Colon (tissue), 2 donors: ENCODE results near the gene PCSK7.
"Not testable (repeated sequence)": the region's sequence is repeated elsewhere in the genome, so short reads cannot be mapped to it uniquely, and the experiment has no call there.

Source experiments
- FAIRE-seq: peaks from 2 replicates; lab custom pipeline; 2012; peaks lifted over from hg19 to GRCh38; lab: Jason Lieb, UNC
- donor health status: control.
- donor health status: control.

The PCSK7 gene

GRCh38 chr11:117231842-117232091, at the start of gene PCSK7:
PCSK7 (minus strand) TSS chr11:117232073; CDS start chr11:117229844, 2,229 bp downstream.
- no peak for FAIRE-seq

GRCh38 chr11:117281159-117281558, 49.3 kb upstream of the PCSK7 start:
- FAIRE-seq: no peak

GRCh38 chr11:117279711-117280376, 48.0 kb upstream of the PCSK7 start:
- no peak for FAIRE-seq

DNA sequence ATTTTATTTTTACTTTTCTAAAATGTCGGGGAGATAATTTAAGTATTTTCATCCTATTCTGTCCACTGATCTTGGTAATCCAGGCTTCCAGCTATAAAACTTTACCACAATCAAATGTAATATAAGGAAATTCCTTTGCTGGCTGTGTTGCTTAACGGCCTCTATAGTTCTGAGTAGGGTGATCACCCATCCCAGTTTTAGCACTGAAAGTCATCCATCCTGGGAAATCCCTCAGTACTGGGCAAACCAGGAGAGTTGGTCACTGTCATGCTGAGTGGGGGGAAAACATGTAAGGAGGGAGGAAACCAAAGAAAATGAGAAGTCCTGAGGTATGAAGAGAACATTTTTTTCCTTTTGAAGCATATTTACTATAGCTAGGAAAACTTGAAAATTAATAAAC, 46.5 kb upstream of the PCSK7 start:
- FAIRE-seq: no peak

DNA sequence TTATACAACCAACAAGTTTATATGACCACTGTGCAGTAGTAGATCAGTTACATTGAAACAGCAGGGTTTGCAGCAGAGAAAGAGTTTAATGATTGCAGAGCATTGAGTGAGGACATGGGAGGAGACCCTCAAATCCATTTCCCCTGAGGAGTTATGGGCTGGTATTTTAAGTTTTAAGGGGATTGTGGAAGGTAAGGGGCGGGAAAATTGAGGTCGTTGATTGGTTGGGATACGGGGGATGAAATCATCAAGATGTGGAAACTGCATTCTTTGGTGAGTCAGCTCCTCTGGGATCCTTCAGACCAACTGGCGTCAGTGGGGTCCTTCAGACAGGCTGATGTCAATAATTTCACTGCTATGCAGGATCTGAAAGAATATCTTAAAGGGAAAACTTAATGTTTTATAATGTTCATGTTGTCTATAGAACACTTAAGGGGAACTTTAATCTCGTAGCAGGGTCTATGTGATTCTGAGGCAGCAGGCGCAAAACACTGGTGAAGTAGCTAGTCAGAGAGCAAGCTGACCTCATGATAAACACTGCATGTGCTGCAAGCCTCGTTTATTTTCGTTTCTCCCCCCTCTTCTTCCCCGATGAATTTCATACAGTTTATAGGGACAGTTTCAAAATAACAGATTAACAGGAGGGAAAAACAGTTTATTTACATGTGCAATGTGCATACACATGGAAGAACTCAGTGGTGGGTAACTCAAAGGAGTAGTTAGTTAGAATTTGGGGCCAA, 41.8 kb upstream of the PCSK7 start:
- FAIRE-seq: no peak

- not testable (repeated sequence) for FAIRE-seq
Observed at GRCh38 chr11:117272175-117272574, 40.3 kb upstream of the PCSK7 start.

GRCh38 chr11:117271208-117271607, 39.3 kb upstream of the PCSK7 start:
- no peak for FAIRE-seq

DNA sequence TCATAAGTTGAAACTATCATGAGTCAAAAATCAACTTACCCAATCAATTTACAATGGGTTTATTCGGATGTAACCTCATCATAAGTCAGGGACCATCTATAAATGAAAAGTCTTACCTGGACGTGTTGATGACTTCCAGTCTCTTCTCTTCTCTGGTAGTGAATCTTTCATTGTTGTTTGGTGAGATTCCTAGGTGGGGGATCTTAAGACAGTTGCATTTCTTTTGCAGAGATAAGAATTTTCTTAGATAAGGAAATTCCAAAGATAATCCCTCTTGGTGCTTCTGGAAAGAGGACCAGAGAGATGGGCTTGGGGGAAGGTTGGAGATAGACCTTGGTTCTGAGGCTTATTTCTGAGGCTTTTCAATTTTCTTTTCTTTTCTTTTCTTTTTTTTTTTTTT, 38.0 kb upstream of the PCSK7 start:
- FAIRE-seq: no peak

DNA sequence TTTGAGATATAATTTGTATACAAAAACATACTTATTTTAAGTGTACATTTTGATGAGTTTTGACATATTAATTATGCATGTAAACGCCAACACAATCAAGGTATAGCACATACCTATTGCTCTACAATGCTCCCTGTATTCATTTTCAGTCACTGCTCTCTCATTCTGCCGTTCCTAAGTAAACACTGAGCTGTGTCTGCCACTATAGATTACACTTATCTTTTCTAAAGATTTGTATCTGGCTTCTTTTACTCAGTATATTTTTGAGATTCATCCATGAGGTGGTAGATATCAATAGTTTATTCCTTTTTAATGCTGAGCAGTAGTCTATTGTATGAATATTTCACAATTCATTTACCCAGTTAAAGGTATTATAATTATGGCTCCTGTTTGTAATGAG, 33.9 kb upstream of the PCSK7 start:
- no peak for FAIRE-seq

DNA sequence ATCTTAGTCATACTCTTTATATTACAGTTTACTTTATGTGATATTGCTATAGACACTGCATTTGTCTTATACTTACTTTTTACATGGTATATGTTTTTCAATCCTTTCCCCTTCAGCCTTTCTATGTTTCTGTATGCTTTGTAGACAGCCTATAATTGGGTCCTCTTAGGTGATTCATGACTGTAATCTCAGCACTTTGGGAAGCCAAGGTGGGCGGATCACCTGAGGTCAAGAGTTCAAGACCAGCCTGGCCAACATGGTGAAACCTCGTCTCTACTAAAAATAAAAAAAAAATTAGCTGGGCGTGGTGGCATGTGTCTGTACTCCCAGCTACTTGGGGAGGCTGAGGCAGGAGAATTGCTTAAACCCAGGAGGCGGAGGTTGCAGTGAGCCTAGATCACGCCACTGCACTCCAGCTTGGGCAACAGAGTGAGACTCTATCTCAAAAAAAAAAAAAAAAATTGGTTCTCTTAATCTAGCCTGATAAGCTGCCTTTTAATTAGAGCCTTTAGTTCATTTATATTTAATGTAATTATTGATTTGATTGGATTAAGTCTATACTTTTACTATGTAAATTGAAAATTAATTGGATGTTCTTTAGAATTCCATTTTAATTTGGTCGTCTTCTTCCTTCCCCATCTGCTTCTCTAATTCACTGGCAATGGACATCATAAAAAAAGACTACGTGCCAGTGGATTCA, 32.9 kb upstream of the PCSK7 start:
- FAIRE-seq: not testable (repeated sequence)

DNA sequence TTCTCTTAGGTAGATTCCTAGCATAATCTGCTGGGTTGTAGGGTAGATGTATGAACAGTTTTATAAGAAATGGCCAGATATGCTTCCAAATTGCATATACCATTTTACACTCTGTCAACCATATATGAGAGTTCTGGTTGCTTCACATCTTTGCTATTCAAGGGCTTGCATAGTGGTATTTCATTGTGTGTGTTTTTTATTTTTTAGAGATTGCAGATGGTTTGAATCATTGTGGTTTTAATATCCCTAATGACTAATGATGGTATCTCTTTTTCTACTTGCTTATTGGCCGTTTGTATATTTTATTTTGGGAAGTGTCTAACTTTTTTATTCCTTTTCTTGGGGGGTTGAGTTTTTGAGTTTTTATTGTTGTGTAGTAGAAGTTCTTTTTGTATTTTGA, 27.5 kb upstream of the PCSK7 start:
- FAIRE-seq: no peak

DNA sequence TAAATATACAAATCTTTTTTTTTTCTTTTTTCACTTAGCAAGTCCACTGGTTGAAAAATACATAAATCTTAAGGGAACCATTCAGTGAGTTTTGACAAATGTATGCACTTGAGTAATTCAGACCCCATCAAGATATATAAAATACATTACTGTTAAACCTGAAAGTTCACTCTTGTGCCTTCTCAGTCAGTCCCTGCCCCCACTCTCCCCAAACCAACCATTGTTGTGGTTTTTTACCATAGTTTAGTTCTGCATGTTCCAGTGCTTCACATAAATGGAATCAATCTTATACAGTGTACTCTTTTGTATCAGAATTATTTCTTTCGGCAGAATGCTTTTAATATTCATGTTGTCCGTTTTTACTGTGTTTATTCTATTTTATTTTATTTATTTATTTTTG, 26.7 kb upstream of the PCSK7 start:
- no peak for FAIRE-seq

- no peak for FAIRE-seq
Observed at GRCh38 chr11:117256573-117256972, 24.7 kb upstream of the PCSK7 start.

GRCh38 chr11:117255966-117256365, 24.1 kb upstream of the PCSK7 start:
- FAIRE-seq: no peak

DNA sequence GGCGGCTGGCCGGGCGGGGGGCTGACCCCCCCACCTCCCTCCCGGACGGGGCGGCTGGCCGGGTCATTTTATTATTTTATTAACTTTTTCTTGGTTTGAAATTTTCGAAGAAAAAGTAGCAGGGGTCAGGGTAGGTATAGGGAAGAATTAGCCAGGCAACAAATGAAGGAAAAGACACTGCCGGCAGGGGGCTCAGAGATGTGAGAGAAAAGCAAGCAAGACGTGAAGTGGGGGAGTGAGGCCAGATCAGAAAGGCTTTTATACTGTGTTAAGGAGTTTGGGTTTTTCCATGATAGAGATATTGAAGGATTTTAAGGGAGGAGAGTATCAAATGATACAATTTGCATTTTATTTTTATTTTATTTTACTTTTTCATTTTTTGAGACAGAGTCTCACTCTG, 19.6 kb upstream of the PCSK7 start:
- FAIRE-seq: no peak

DNA sequence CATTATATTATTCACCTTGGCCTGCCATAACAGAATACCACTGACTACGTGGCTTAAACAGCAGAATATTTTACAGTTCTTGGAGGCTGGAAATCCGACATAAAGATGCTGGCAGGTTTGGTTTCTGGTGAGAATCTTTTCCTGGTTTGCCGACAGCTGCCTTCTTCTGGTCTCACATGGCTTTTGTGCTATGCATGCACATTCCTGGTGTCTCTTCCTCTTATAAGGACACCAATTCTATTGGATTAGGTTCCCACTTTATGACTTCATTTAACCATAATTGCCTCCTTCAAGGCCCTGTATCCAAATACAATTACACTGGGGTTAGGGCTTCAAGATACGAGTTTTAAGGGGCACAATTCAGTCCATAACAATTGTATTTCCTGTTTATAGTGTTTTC, 17.7 kb upstream of the PCSK7 start:
- no peak for FAIRE-seq

GRCh38 chr11:117248341-117248740, 16.5 kb upstream of the PCSK7 start:
- FAIRE-seq: no peak

- no peak for FAIRE-seq
Observed at GRCh38 chr11:117239295-117239694, 7.4 kb upstream of the PCSK7 start.

GRCh38 chr11:117238221-117238620, 6.3 kb upstream of the PCSK7 start:
- FAIRE-seq: no peak

- FAIRE-seq: no peak
Observed at GRCh38 chr11:117232911-117233409, 1.1 kb upstream of the PCSK7 start.

GRCh38 chr11:117232092-117232878, 412 bp upstream of the PCSK7 start, which contains the start of gene RNF214:
RNF214 (plus strand) TSS chr11:117232671; CDS start chr11:117234273, 1,602 bp downstream.
- FAIRE-seq: no peak
